SK-N-SH treated with all-trans-retinoic acid at 6 μM for 48 hours (cell line): ENCODE data around the gene TLE4.

Source experiments
- ARNTL ChIP-seq: fragments of 450-650 bp; formaldehyde crosslinking; IDR thresholded peaks from 2 replicates; pipeline ENCODE4 v1.5.0; 2020; ENCODE audit warnings: low read depth, mild to moderate bottlenecking, moderate library complexity, borderline replicate concordance
- ESRRG ChIP-seq: fragments of 250-450 bp; sonication (Bioruptor Pico); IDR thresholded peaks from 2 replicates; pipeline ENCODE4 v1.6.1; 2021; ENCODE audit warnings: mild to moderate bottlenecking
- GLIS3 ChIP-seq: fragments of 250-450 bp; sonication (Bioruptor Pico); IDR thresholded peaks from 2 replicates; pipeline ENCODE4 v1.5.0; 2020; ENCODE audit warnings: mild to moderate bottlenecking, moderate library complexity
- OSR1 ChIP-seq: fragments of 250-450 bp; sonication (Bioruptor Pico); IDR thresholded peaks from 2 replicates; pipeline ENCODE4 v1.8.0; 2022; ENCODE audit warnings: moderate library complexity, mild to moderate bottlenecking, inconsistent platforms
- PATZ1 ChIP-seq: fragments of 250-450 bp; sonication (Bioruptor Pico); IDR thresholded peaks from 2 replicates; pipeline ENCODE4 v1.8.0; 2020; ENCODE audit warnings: mild to moderate bottlenecking, moderate library complexity, borderline replicate concordance
- PPARA ChIP-seq: fragments of 250-450 bp; sonication (Bioruptor Pico); IDR thresholded peaks from 2 replicates; pipeline ENCODE4 v1.5.0; 2020; ENCODE audit warnings: mild to moderate bottlenecking, borderline replicate concordance
- TCF4 ChIP-seq: fragments of 250-450 bp; sonication (Bioruptor Pico); IDR thresholded peaks from 2 replicates; pipeline ENCODE4 v1.8.0; 2021; ENCODE audit warnings: mild to moderate bottlenecking, moderate library complexity, borderline replicate concordance
- TOX ChIP-seq: fragments of 250-450 bp; sonication (Bioruptor Pico); IDR thresholded peaks from 2 replicates; pipeline ENCODE4 v1.8.0; 2021; ENCODE audit warnings: mild to moderate bottlenecking, moderate library complexity, borderline replicate concordance
- ZFP3 ChIP-seq: fragments of 250-450 bp; sonication (Bioruptor Pico); IDR thresholded peaks from 2 replicates; pipeline ENCODE4 v1.5.0; 2020; ENCODE audit warnings: mild to moderate bottlenecking, moderate library complexity
- ZNF8 ChIP-seq: fragments of 450-650 bp; formaldehyde crosslinking; IDR thresholded peaks from 2 replicates; pipeline ENCODE4 v1.5.0; 2020; ENCODE audit warnings: mild to moderate bottlenecking, moderate library complexity

- TF ChIP-seq OSR1, result no peak
- no peak for TF ChIP-seq PPARA (CRISPR knock-in tag)
- TF ChIP-seq PATZ1 (CRISPR knock-in tag), result no peak
- TF ChIP-seq ARNTL (CRISPR knock-in tag), result no peak
- TF ChIP-seq ZFP3 (CRISPR knock-in tag), result no peak
- TF ChIP-seq ESRRG (CRISPR knock-in tag), result no peak
- no peak for TF ChIP-seq GLIS3 (CRISPR knock-in tag)
- no peak for TF ChIP-seq ZNF8 (CRISPR knock-in tag)
- no peak for TF ChIP-seq TCF4 (CRISPR knock-in tag)
- TF ChIP-seq TOX (CRISPR knock-in tag), result no peak
Measured at GRCh38 chr9:79686381-79687130, 114.8 kb downstream of the TLE4 start.
